ENCODE data around the gene FGGY. TPM values are rescaled to one million over a fixed set of nuclear protein-coding genes. Genes with fewer than 3 reads are reported as not detected.
"Not testable (repeated sequence)": the region's sequence is repeated elsewhere in the genome, so short reads cannot be mapped to it uniquely, and the experiment has no call there.

Gene FGGY
- total RNA-seq, 2 donors from 2014 or later: 12.4 to 17.9 TPM

DNA sequence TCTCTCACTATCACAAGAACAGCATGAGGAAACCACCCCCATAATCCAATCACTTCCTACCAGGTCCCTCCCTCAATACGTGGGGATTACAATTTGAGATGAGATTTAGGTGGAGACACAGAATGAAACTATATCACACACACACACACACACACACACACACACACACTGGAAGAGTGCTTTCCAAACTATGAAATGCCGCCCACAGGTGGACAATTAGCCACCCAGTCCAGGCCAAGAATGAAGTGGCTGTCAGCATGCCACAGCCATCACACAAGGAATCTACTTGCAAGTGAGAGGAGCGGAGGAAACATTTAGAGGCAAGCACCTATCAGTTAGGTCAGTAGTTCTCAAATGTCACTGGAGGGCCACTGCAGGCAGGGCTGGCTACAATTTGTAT is 412.4 kb downstream of the FGGY start:
- ATAC-seq (replicated peaks in 1 of 2): no peak
- H3K4me3 Mint-ChIP-seq: no peak overlapping the region
- H3K9me3 Mint-ChIP-seq: peaks cover 0 to 2% of the 10 kb centered on the region in 2 donors
- no peak for DNase-seq
- H3K36me3 Mint-ChIP-seq (ENCODE audit: insufficient read depth in 2 of 2): peaks cover 0 to 4% of the 10 kb centered on the region in 2 donors
- H3K27me3 Mint-ChIP-seq (ENCODE audit: low read depth): no peaks in the 10 kb centered on the region
- no peak overlapping the region for H3K27ac Mint-ChIP-seq
- peaks cover 5% of the 10 kb centered on the region for H3K4me1 Mint-ChIP-seq (ENCODE audit: low read depth)

GRCh38 chr1:59710920-59711319 is 414.0 kb downstream of the FGGY start:
- H3K4me3 Mint-ChIP-seq; H3K4me1 Mint-ChIP-seq (ENCODE audit: low read depth); ATAC-seq (replicated peaks in 1 of 2); H3K27ac Mint-ChIP-seq; H3K36me3 Mint-ChIP-seq (ENCODE audit: insufficient read depth in 2 of 2); DNase-seq; H3K27me3 Mint-ChIP-seq (ENCODE audit: low read depth); H3K9me3 Mint-ChIP-seq: not testable (repeated sequence)

GRCh38 chr1:59714219-59714618 is 417.3 kb downstream of the FGGY start:
- Mint-ChIP-seq H3K9me3 (peaks cover 0 to 2% of the 10 kb centered on the region in 2 donors), H3K4me1 (ENCODE audit: low read depth) (no peaks in the 10 kb centered on the region), H3K4me3 (no peak overlapping the region), H3K27me3 (ENCODE audit: low read depth) (no peaks in the 10 kb centered on the region), H3K27ac (no peak overlapping the region), H3K36me3 (ENCODE audit: insufficient read depth in 2 of 2) (peaks cover 0 to 4% of the 10 kb centered on the region in 2 donors)
- no peak for ATAC-seq (replicated peaks in 1 of 2)
- no peak for DNase-seq

GRCh38 chr1:59714966-59715365 is 418.1 kb downstream of the FGGY start:
- no peak overlapping the region for H3K4me3 Mint-ChIP-seq
- DNase-seq (no peak), ATAC-seq (replicated peaks in 1 of 2) (no peak)
- H3K9me3 Mint-ChIP-seq: peaks cover 0 to 2% of the 10 kb centered on the region in 2 donors
- H3K4me1 Mint-ChIP-seq (ENCODE audit: low read depth): no peaks in the 10 kb centered on the region
- no peak overlapping the region for H3K27ac Mint-ChIP-seq
- H3K36me3 Mint-ChIP-seq (ENCODE audit: insufficient read depth in 2 of 2): peaks cover 0 to 4% of the 10 kb centered on the region in 2 donors
- H3K27me3 Mint-ChIP-seq (ENCODE audit: low read depth): no peaks in the 10 kb centered on the region

DNA sequence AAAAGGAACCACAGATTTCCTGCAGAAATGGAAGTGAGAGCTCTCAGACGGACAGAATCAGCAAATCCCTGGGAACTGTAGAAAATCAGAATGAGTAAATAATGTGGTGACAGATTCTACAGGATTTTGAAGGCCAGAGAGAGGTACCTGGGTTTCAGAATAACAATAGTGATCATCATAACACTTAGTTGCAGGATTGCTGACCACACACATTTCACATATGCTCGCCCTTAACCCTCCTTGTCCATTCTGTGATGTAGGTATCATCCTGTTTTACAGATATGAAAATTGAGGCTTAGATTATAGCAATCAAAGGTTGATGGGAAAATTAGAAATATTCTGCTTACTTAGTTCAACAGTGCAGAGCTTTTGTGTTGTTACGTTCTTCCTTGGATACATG is 419.9 kb downstream of the FGGY start:
- Mint-ChIP-seq H3K9me3 (no peaks in the 10 kb centered on the region), H3K4me1 (ENCODE audit: low read depth) (no peaks in the 10 kb centered on the region), H3K36me3 (ENCODE audit: insufficient read depth in 2 of 2) (no peaks in the 10 kb centered on the region), H3K27ac (no peak overlapping the region), H3K27me3 (ENCODE audit: low read depth) (no peaks in the 10 kb centered on the region), H3K4me3 (no peak overlapping the region)
- DNase-seq: no peak
- ATAC-seq (replicated peaks in 1 of 2): no peak

DNA sequence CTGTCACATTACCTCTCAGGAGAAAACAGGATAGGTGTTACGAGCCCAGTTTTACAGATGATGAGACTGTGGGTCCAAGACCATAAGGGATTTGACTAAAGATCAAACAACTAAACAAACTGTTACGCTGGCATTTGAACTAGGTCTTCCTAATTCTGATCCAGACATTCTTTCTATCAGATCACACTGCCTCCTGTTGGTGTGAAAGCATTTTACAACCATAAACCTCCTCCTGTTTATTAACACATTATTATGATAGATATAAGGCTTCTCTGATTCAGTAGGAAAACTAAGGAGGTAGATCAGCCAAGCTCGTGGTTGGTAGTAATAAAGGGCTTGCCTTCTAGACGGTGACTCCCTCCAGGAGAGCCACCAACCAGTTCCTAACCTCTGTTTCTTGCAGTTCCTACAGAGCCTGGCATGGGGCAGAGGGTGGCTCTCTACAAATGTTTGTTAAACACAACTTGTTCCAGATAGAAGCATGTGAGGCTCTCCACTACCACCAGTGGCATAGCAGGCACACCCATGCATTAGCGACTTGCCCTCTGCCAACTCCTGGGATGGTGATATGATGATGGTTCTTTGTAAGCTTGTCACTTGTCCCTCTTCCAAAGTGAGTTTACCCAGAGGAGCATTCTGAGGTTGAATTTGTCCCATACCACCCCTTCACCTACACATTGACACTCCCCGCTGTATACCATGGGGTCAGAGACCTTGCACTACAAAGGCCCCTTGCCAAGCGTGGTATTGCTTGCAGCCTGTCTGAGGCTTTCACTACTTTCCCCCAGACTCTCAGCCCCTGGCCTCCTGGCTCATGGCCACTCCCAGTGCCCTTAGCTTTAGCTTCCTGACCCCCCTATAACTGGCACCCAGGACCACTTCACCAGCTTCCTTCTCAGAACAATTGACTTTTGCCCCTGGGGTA is 421.4 kb downstream of the FGGY start:
- Mint-ChIP-seq H3K4me3 (no peak overlapping the region), H3K9me3 (no peaks in the 10 kb centered on the region), H3K27ac (no peak overlapping the region), H3K4me1 (ENCODE audit: low read depth) (no peaks in the 10 kb centered on the region), H3K36me3 (ENCODE audit: insufficient read depth in 2 of 2) (no peaks in the 10 kb centered on the region), H3K27me3 (ENCODE audit: low read depth) (no peaks in the 10 kb centered on the region)
- ATAC-seq (replicated peaks in 1 of 2) (no peak), DNase-seq (no peak)

DNA sequence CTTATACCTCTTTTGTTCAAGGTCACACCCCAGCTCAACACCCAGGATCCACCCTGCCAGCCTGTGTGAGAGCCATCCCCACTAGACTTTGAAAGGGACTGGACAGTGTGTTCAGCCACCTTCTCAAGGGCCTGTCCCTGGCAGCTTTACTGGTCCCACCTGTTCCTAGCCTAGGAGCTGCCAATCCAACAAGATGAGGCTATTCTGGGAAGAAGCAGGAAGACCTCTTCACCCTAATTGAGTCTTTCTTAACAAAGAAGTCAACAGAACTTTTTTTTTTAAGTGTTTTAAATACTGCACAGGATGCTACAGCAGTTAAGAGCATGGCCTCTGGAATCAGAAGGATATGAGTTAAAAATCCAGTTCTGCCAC is 422.1 kb downstream of the FGGY start:
- Mint-ChIP-seq H3K4me3 (no peak overlapping the region), H3K27me3 (ENCODE audit: low read depth) (no peaks in the 10 kb centered on the region), H3K9me3 (no peaks in the 10 kb centered on the region), H3K27ac (no peak overlapping the region), H3K36me3 (ENCODE audit: insufficient read depth in 2 of 2) (no peaks in the 10 kb centered on the region), H3K4me1 (ENCODE audit: low read depth) (no peaks in the 10 kb centered on the region)
- DNase-seq (no peak), ATAC-seq (replicated peaks in 1 of 2) (no peak)

DNA sequence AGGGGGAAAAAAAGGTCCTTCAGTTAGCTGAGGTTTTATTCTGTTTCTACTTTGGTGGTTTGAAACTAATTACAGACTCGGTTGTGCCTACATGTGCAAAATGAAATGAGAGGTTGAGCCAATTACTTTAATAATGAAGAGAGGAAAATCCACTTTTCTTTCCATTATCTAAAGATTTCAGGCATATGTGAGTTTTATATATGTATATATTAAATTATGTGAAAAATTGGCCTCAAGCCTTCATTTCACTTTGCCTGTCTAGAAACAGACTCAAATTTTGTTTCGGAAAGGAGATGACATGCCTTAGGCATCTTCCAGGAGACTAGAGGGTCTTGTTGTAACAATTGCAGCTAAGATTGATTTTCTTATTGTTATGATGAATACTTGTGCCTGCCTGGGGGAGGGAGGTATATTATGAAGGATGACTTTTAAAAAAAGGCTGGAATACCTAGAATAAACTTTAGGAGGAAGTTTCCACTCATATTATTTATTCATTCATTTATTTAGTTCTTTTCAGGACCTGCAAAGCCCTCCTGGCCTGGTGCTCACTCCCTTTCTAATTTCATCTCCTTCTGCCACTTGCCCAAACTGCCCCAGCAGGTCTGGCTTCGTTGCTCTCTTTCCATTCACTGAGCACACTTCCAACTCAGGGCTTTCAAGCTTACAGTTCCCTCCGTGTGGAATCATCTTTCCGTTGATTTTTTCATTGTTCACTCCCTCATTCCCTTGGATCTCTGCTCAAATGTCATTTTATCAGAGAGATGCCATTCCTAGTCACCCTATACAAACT is 423.6 kb downstream of the FGGY start:
- Mint-ChIP-seq H3K4me3 (no peak overlapping the region), H3K36me3 (ENCODE audit: insufficient read depth in 2 of 2) (no peaks in the 10 kb centered on the region), H3K9me3 (no peaks in the 10 kb centered on the region), H3K27ac (no peak overlapping the region), H3K27me3 (ENCODE audit: low read depth) (no peaks in the 10 kb centered on the region), H3K4me1 (ENCODE audit: low read depth) (no peaks in the 10 kb centered on the region)
- DNase-seq (no peak), ATAC-seq (replicated peaks in 1 of 2) (no peak)

GRCh38 chr1:59730302-59730701 is 433.4 kb downstream of the FGGY start:
- no peak for DNase-seq
- H3K36me3 Mint-ChIP-seq (ENCODE audit: insufficient read depth in 2 of 2): peaks cover 0 to 4% of the 10 kb centered on the region in 2 donors
- no peaks in the 10 kb centered on the region for H3K27me3 Mint-ChIP-seq (ENCODE audit: low read depth)
- ATAC-seq (replicated peaks in 1 of 2): no peak
- no peak overlapping the region for H3K4me3 Mint-ChIP-seq
- H3K9me3 Mint-ChIP-seq: no peaks in the 10 kb centered on the region
- peaks cover 23% of the 10 kb centered on the region for H3K4me1 Mint-ChIP-seq (ENCODE audit: low read depth)
- H3K27ac Mint-ChIP-seq: no peak overlapping the region

DNA sequence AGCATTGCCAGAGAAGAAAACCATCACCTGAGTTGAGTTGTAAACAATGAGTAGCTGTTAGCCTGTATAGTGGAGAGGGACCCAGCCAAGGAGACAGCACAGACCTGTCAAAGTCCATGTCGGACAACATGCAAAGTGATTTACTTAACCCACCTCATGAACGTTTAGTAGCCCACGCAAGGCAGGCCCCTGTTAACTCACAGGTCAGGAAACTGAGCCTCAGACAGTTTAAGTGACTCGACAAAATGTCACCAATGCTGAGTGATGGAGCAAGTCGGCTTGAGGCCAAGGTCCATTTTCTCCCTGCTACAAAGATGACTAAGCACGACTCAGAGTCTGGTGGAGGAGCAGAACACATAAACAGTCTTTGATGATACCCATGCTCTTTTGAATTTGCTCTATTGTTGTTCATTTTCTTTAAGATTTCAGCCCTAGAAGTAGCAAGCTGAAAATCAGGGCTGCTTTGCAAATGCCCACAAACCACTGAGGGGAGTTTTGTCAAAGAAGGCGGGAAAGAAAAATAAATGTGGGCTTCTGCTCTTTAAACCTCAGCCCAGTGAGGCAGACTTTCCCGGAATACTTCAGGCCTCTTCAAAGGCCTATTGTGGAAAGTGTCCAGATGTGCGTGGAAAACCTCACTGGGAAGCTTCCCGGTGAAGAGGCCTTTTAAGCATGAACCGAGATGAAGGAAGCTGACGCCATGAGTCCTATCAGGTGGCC is 434.0 kb downstream of the FGGY start:
- peaks cover 23% of the 10 kb centered on the region for H3K4me1 Mint-ChIP-seq (ENCODE audit: low read depth)
- DNase-seq: peak; percentile 13 to 21
- peak; percentile 78 to 81 for ATAC-seq (replicated peaks in 1 of 2)

GRCh38 chr1:59731591-59731990 is 434.7 kb downstream of the FGGY start:
- Mint-ChIP-seq H3K4me1 (ENCODE audit: low read depth) (peaks cover 23% of the 10 kb centered on the region), H3K4me3 (peak overlapping the region in 1 of 2 donors; percentile 16), H3K9me3 (peaks cover 7% of the 10 kb centered on the region in 2 donors), H3K27ac (peak overlapping the region; percentile 27), H3K27me3 (ENCODE audit: low read depth) (no peaks in the 10 kb centered on the region), H3K36me3 (ENCODE audit: insufficient read depth in 2 of 2) (peaks cover 5 to 13% of the 10 kb centered on the region in 2 donors)
- ATAC-seq (replicated peaks in 1 of 2) (no peak), DNase-seq (no peak)

More for the DNA sequence above, 434.0 kb downstream of the FGGY start:
- no peaks in the 10 kb centered on the region for H3K27me3 Mint-ChIP-seq (ENCODE audit: low read depth)
- H3K9me3 Mint-ChIP-seq: peaks cover under 1% of the 10 kb centered on the region in 2 donors
- peak overlapping the region in 1 of 2 donors; percentile 49 for H3K4me3 Mint-ChIP-seq
- H3K36me3 Mint-ChIP-seq (ENCODE audit: insufficient read depth in 2 of 2): peaks cover under 1 to 6% of the 10 kb centered on the region in 2 donors
- no peak overlapping the region for H3K27ac Mint-ChIP-seq

- no peak for ATAC-seq (replicated peaks in 1 of 2)
- H3K27ac Mint-ChIP-seq: no peak overlapping the region
Observed at GRCh38 chr1:59732214-59732955, 435.5 kb downstream of the FGGY start.

More at GRCh38 chr1:59732214-59732955, 435.5 kb downstream of the FGGY start:
- Mint-ChIP-seq H3K4me3 (no peak overlapping the region), H3K36me3 (ENCODE audit: insufficient read depth in 2 of 2) (peaks cover 5 to 14% of the 10 kb centered on the region in 2 donors), H3K27me3 (ENCODE audit: low read depth) (no peaks in the 10 kb centered on the region), H3K4me1 (ENCODE audit: low read depth) (peaks cover 23% of the 10 kb centered on the region), H3K9me3 (peaks cover 7% of the 10 kb centered on the region in 2 donors)
- no peak for DNase-seq
